Activated gamma-delta T cell treated with Interleukin-2 at 50 U/mL for 16 hours (primary cell): ENCODE results near the gene KCNK6.
"Not testable (repeated sequence)": the region's sequence is repeated elsewhere in the genome, so short reads cannot be mapped to it uniquely, and the experiment has no call there.

Source experiments
- DNase-seq: peaks from one replicate; pipeline ENCODE4 v3.0.0-alpha.2; 2020

The KCNK6 gene

DNA sequence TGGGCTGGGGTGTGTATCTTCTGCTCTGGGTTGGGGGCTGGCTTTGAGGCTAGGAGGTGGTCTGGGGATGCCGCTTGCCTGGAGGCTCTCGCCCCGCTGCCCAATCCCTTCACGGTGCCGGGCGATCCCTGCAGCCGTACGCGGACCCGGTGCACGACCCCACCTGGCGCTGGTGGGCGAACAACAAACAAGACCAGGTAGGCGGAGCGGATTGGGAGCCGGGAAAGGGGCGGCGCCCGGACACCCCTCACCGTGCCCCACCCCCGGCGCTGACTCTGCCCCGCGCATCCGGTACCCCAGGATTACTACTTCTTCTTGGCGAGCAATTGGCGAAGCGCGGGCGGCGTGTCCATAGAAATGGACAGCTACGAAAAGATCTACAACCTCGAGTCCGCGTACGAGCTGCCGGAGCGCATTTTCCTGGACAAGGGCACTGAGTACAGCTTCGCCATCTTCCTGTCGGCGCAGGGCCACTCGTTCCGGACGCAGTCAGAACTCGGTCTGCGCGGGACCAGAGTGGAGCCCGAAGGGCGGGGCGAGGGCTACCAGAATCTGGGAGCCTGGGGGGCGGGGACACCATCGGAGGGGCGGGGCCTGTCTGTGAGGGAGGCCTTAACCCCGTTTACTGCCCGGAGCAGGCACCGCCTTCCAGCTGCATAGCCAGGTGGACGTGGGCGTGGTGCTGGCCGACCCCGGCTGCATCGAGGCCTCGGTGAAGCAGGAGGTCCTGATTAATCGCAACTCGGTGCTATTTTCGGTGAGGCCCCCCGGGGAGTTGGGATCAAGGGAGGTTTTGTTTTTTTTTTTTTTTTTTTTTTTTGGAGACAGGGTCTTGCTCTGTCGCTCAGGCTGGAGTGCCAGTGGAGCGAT lies 42.7 kb downstream of the KCNK6 start:
- DNase-seq = peak; percentile 55

DNA sequence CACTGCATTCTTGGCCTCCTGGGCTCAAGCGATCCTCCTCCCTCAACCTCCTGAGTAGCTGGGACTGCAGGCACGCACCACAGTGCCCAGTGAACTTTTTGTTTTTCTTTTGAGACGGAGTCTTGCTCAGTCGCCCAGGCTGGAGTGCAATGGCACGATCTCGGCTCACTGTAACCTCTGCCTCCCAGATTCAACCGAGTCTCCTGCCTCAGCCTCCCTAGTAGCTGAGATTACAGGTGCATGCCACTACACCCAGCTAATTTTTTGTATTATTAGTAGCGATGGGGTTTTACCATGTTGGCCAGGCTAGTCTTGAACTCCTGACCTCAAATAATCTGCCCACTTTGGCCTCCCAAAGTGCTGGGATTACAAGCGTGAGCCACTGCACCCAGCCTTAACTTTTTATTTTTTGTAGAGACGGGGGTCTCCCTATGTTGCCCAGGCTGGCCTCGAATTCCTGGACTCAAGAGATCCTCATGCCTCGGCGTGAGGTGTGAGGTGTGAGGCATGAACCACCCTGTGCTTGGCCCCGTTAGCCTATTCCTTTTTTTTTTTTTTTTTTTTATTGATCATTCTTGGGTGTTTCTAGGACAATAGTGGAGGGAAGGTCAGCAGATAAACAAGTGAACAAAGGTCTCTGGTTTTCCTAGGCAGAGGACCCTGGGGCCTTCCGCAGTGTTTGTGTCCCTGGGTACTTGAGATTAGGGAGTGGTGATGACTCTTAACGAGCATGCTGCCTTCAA lies 43.5 kb downstream of the KCNK6 start:
- not testable (repeated sequence) for DNase-seq

DNA sequence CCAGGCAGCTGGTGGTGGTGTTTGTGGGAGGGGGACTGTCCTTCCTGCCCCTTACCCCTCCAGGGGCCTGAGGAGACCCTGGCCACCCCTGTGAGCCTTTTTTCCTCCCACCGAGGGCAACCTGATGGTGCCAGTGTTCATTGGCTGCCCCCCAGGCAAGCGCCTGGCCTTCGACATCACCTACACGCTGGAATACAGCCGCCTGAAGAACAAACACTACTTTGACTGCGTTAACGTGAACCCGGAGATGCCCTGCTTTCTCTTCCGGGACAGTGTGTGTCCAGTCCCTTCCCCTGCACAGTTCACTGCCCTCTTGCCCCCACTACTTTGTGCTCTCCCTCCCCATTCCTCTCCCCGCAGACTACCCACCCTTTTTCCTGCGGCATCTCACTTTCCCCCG lies 47.4 kb downstream of the KCNK6 start:
- DNase-seq = no peak

DNA sequence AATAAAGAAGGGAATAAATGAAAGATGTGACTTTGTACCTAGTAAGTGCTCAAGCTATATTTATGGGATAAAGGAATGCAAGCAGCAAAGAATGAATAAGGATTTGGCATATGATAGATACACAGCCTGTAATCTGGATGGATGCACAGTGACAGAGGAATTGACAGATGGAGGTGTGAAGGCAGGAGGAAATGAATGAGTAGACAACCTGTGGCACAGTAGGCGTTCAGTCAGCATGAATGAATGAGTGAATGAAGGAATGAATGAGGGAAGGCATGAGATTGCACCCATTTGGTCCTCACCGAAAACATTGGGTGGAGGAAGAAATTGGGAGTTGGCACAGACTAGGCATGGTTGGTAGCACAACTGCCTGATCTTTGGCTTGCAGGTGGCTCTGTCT lies 49.9 kb downstream of the KCNK6 start:
- DNase-seq = no peak

DNA sequence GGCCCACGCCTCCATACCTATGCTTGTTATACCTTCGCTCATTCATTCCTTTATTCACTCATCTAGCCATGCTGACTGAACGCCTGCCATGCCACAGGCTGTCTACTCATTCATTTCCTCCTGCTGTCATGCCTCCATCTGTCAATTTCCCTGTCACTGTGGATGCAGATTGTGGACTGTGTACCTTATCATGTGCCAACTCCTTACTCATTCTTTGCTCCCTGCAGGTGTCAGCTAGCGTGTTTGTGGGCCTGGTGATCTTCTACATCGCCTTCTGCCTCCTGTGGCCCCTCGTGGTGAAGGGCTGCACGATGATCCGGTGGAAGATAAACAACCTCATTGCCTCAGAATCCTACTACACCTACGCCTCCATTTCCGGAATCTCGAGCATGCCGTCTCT lies 50.7 kb downstream of the KCNK6 start:
- no peak for DNase-seq

DNA sequence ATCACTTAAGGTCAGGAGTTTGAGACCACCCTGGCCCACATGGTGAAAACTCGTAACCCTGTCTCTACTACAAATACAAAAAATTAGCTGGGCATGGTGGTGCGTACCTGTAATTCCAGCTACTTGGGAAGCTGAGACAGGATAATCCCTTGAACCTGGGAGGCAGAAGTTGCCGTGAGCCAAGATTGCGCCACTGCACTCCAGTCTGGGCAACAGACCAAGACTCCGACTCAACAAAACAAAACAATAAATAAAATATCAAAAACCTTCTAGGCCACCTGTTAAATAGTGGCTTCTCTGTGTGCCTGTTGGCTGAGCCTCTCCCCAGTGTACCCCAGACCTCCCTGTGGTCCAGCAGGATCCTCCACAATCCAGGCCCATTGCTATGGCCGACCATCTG lies 51.4 kb downstream of the KCNK6 start:
- no peak for DNase-seq

DNA sequence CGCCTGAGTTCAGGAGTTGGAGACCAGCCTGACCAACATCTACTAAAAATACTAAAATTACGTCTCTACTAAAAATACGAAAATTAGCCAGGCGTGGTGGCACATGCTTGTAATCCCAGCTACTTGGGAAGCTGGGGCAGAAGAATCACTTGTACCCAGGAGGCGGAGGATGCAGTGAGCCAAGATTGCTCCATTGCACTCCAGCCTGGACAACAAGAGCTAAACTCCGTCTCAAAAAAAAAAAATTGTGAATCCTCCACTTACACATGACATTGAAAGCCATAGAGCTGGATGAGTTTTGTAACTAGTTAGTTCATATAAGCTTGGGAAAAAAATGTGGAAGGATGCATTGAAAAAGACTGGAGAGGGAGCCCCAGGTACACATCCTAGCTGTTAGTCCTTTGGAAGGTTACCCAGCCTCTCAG lies 54.3 kb downstream of the KCNK6 start:
- DNase-seq = no peak

DNA sequence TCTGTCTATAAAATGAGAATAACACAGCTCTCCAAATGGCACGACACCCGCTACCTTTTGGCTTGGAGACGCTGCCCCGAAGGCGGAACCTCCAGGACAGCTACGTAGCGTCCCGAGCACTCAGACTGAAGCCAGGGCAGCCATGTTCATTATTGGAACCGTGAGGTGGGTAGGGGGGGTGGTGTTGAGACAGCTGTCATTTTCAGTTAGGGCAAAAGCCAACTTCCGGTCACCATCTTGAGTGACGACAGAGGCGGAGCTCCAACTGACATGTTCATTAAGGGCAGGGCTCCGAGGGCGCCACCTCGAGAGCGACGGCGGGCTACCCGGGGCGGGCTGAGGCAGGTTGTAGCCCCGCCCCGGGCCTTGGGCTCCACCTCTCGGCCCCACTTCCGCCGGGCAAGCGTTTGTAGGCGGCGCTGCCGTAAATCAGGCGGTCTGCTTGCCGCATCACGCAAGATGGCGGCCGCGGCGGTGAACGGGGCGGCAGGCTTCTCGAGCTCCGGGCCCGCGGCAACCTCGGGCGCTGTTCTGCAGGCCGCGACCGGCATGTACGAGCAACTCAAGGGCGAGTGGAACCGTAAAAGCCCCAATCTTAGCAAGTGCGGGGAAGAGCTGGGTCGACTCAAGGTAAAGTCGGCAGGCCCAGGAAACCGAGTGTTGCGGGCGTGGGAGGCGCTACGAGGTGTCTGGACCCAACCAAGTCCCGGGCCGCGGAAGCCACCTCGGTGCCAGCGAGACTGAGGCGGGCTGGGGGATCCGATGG lies 54.9 kb downstream of the KCNK6 start, which contains the start of gene PSMD8:
TSS of gene PSMD8 (plus strand) at position 240 of the 766 bp plus-strand sequence. CDS start at position 271, 31 bp downstream.
- peak; percentile 98 for DNase-seq

DNA sequence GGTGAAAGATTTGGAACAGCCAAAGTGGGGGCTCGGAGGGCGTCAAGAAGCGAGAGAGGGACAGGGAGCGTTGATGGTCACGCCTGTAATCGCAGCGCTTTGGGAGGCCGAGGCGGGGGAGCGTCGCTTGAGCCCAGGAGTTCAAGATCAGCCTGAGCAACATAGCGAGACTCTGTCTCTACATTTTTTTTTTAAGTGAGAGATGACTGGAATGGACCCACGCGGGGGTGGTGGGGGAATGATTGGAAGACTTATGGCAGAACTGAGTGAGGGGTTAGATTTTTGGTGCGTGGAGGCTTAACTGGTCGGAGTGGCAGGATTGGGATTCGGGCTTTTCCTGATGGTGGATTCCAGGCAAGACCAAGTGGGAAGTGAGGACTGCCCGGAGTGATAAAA lies 55.5 kb downstream of the KCNK6 start:
- no peak for DNase-seq

DNA sequence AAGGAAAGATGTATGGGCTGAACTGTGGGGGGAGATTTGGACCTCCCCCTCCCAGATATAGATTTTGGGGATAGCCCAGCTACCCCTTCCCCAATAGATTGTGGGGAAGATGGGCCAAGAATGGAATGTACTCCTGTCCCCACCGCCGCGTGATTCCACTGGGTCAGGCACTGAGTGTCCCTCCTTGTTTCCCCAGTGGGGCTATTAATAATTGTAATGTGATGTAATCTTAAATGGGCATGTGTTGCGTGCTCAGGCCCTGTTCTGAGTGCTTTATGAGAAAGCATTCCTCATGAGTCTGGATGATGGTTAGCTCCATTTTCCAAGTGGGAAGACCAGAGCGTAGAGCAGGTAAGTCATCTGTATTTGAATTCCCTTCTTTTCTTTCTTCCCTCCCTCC lies 56.1 kb downstream of the KCNK6 start:
- DNase-seq = no peak

DNA sequence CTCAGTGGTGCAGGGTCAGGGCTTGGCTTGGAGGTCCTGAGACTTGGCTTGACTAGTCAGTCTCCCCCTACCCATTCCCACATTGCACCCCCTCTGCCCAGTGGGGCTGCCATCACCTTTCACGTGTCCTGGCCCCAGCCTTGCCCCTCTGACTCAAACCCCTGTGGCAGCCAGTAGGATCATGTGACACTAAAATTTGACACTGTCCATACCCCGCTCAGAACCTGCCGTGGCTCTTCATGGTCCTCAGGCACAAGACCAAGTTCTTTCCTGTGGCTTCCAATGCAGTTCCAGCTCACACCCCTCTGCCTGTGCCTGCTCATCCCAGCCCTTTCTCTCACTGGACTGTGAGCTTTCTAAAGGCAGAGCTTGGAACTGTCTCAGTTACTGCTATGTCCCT lies 56.9 kb downstream of the KCNK6 start:
- no peak for DNase-seq

DNA sequence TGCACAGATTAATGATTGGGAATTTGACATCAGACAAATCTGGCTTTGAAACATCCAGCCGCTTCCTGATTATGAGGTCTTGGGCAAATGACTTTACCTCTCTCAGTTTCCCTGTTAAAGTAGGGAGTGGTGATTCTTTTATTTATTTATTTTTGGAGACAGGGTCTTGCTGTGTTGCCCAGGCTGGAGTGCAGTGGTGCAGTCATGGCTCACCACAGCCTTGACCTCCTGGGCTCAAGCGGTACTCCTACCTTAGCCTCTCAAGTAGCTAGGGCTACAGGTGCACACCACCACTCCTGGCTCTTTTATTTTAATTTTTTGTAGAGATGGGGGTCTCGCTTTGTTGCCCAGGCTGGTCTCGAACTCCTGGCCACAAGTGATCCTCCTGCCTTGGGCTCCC lies 57.4 kb downstream of the KCNK6 start:
- DNase-seq = no peak

DNA sequence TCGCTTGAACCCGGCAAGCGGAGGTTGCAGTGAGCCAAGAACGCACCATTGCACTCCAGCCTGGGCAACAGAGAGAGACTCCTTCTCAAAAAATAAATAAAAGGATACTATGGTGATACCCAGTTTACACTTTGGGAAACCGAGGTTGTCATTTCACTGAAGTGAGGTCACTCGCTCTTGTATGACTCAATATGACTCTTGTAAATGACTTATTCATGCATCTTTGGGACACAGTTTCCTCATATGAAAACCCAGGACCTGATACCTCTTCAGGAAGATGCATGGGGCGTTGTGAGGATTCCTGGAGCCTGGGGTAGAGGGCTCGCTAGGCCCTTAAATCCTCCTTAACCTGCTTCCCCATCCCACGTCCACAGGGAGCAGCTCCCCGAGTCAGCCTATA lies 59.2 kb downstream of the KCNK6 start:
- no peak for DNase-seq

DNA sequence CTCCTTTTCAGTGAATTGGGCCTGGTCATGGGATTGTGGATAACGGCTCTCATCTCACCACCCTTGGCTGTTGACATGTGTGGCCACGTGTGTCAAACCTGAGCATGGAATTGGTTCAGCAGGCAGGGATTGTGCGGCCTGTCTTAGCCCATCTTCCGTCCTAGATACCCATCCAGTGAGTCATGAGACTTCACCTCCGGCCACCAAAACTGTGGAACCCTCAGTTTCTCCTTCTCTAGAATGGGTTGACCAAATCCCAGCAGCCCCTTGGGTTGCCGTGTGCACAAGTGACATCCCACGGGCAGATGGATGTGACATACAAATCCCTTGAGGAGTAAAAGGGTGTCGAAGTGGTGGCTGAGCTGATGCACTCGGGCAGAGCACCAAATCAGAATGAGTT lies 61.5 kb downstream of the KCNK6 start:
- no peak for DNase-seq
